Gastrocnemius medialis (tissue), 4 donors: ENCODE measurements around the gene PRDM8. TPM values are rescaled to one million over a fixed set of nuclear protein-coding genes. Genes with fewer than 3 reads are reported as not detected.

Source experiments
- ATAC-seq, 2 donors: fragments of 150-250 bp; one replicate each; pipeline ENCODE4 v1.9.1; 2016
- DNase-seq, 2 donors: peaks; one replicate each; pipeline ENCODE4 v3.0.0-alpha.2; 2019
- H3K27ac ChIP-seq, 4 donors: fragments of 200-600 bp; sonication (generic); 1 replicate in 1 of 4; 2 replicates in 3 of 4; pipeline ENCODE4 v1.5.1; 2016 to 2018; ENCODE audit warnings: mild to moderate bottlenecking in 2 of 4, moderate library complexity in 1 of 4
- H3K27me3 ChIP-seq, 3 donors: fragments of 200-600 bp; sonication (generic) in 2 of 3; 1 replicate in 1 of 3; 2 replicates in 2 of 3; pipeline versions ENCODE4 v1.5.1 to v1.6.0; 2016 to 2019; ENCODE audit warnings: mild to moderate bottlenecking in 1 of 3, moderate library complexity in 1 of 3
- H3K36me3 ChIP-seq, 2 donors: fragments of 200-600 bp; sonication (generic) in 1 of 2; one replicate each; pipeline ENCODE4 v1.5.1; 2017 to 2018
- H3K4me1 ChIP-seq, 2 donors: fragments of 200-600 bp; sonication (generic) in 1 of 2; one replicate each; pipeline ENCODE4 v1.5.1; 2016 to 2017; ENCODE audit warnings: mild to moderate bottlenecking in 2 of 2
- H3K4me3 ChIP-seq, 4 donors: fragments of 200-600 bp; sonication (generic) in 3 of 4; 1 replicate in 1 of 4; 2 replicates in 3 of 4; pipeline ENCODE4 v1.5.1; 2016 to 2019; ENCODE audit warnings: mild to moderate bottlenecking in 2 of 4
- H3K9me3 ChIP-seq, 3 donors: fragments of 200-600 bp; sonication (generic) in 2 of 3; 1 replicate in 1 of 3; 2 replicates in 2 of 3; pipeline ENCODE4 v1.5.1; 2016 to 2019
- POLR2A ChIP-seq, 2 donors: fragments of 450-650 bp; IDR thresholded peaks; one replicate each; pipeline ENCODE4 v1.6.1; 2017; ENCODE audit warnings: antibody characterized with exemption in 2 of 2, mild to moderate bottlenecking in 2 of 2, moderate library complexity in 2 of 2
- in situ Hi-C, 4 donors: fragments of 200-750 bp; cut with MboI; loops; one replicate each; pipeline versions ENCODE4 v1.15.0 to v1.8.0; 2017; ENCODE audit warnings: low sequenced_read_pairs in 4 of 4
- intact Hi-C: fragments of 100-400 bp; cut with DNase I; formaldehyde crosslinking; loops from one replicate; pipeline ENCODE4 v1.15.1; 2023; ENCODE audit warnings: low total_unique reads
- total RNA-seq, 4 donors: library from RNA; depleted of rRNA; stranded (reverse); fragments of >200 nt; gene quantifications; one replicate each; pipeline versions ENCODE4 v1.1.0 to v1.2.3, GENCODE V29; 2016
- TF ChIP-seq, protein P1 (sequence below), 5 experiments: fragments of 450-650 bp in 3 of 5; fragments of 200-600 bp in 2 of 5; sonication (generic) in 2 of 5; IDR thresholded peaks in 4 of 5; conservative IDR thresholded peaks in 1 of 5; 1 replicate in 4 of 5; 2 replicates in 1 of 5; pipeline ENCODE4 v1.5.1; 2016 to 2019; ENCODE audit warnings: antibody characterized with exemption in 5 of 5, mild to moderate bottlenecking in 3 of 5, moderate library complexity in 3 of 5

The PRDM8 gene
- total RNA-seq, 4 donors from 2014 or later = 0.24 to 2.7 (median 1.4) TPM

DNA sequence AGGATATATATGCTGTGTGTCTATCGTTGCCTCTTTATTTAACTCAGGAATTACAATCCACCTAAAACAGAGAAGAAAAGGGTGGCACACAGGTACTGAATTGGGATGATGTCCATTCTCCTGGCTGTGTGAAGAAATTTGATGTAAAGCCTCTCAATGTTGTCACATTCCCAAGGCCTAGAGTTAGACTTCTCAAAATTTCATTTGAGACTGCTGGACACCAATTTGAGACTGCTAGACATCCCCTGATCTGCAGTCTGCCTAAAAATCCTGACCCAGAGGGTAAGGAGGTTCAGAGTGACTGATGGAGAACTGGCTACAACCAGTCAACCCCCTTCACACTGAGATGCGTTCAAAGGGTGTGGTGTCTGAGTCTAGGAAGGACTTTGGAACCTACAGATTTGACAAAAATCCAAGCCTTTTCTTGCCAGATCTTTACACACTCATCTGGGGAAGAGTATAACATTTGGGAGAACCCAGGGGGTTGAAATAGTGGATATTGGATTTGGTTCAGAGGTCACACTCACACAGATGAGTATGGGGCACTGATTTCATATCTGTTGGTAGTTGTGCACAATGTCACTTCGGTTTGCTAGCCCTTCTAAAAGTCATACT, 4.9 kb upstream of the PRDM8 start:
- Histone ChIP-seq H3K4me1 (no peaks in the 10 kb centered on the region), H3K36me3 (no peaks in the 10 kb centered on the region), H3K27ac (no peak overlapping the region), H3K27me3 (peaks cover 69 to 81% (median 74%) of the 10 kb centered on the region in 3 donors), H3K9me3 (no peaks in the 10 kb centered on the region), H3K4me3 (no peak overlapping the region)
- intact Hi-C loops (no loop called here), in situ Hi-C loops (no loop called here)
- DNase-seq (no peak), ATAC-seq (no peak)
- no peak for TF ChIP-seq POLR2A (IDR thresholded peaks at IDR 0.05)
- TF ChIP-seq, protein P1, sequence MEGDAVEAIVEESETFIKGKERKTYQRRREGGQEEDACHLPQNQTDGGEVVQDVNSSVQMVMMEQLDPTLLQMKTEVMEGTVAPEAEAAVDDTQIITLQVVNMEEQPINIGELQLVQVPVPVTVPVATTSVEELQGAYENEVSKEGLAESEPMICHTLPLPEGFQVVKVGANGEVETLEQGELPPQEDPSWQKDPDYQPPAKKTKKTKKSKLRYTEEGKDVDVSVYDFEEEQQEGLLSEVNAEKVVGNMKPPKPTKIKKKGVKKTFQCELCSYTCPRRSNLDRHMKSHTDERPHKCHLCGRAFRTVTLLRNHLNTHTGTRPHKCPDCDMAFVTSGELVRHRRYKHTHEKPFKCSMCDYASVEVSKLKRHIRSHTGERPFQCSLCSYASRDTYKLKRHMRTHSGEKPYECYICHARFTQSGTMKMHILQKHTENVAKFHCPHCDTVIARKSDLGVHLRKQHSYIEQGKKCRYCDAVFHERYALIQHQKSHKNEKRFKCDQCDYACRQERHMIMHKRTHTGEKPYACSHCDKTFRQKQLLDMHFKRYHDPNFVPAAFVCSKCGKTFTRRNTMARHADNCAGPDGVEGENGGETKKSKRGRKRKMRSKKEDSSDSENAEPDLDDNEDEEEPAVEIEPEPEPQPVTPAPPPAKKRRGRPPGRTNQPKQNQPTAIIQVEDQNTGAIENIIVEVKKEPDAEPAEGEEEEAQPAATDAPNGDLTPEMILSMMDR (IDR thresholded peaks at IDR 0.05 in 4 of 5, conservative IDR thresholded peaks at IDR 0.05 in 1 of 5) = no peak

DNA sequence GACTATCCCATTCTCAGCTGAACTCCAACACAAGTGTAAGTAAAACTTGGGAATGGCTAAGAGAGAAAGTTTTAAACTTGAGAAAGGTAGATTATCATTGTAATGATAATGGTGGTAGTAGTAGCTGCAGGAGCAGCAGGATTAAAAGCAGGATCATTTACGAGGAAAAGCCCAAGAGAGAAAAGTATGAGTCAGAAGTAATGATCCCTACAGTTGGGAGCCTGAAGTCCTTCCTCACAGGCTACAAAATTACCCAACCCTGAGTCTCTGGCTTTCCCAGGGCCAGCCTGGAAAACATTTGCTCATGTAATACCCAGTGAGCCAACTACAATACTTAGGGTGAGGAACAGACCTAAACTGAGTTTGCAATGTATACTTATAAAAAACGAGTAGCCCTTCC, 4.4 kb upstream of the PRDM8 start:
- intact Hi-C loops = no loop called here
- Histone ChIP-seq H3K27ac (no peak overlapping the region), H3K9me3 (no peaks in the 10 kb centered on the region), H3K4me1 (peaks cover 2 to 5% of the 10 kb centered on the region in 2 donors), H3K4me3 (no peak overlapping the region), H3K36me3 (no peaks in the 10 kb centered on the region), H3K27me3 (peaks cover 69 to 81% (median 74%) of the 10 kb centered on the region in 3 donors)
- DNase-seq (no peak), ATAC-seq (peak; percentile 56 to 62)
- TF ChIP-seq, protein P1 (IDR thresholded peaks at IDR 0.05 in 4 of 5, conservative IDR thresholded peaks at IDR 0.05 in 1 of 5) = no peak
- TF ChIP-seq POLR2A (IDR thresholded peaks at IDR 0.05) = no peak
- in situ Hi-C loops = no loop called here

DNA sequence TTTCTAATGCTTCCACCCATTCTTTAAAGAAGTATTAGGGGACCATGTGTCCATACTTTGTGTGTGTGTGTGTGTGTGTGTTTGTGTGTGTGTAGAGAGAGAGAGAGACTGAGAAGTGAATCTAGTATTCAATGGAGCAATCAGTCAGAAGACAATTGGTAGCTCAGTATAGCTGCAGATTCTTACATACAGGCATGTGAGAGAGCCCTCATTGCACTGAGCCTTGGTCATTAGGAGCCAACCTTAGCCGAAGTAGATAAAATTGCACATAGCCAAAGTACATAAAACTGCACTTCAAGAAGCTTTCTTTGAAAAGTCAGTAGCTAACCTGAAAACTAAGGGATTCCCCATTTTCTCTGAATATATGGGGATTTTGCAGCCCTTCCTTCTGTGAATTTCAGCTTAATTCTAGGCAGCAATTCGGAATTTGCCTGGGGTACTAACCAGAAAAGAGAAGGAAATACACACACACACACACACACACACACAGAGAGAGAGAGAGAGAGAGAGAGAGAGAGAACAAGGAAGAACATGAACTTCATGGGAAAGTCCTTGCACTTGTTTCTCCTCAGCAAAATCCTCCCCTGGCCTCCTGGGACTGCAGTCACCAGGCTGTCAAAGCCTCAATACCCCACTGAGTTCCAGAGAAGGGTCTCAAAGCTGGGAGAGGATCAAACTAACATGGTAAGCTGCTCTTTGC, 1.7 kb upstream of the PRDM8 start:
- Histone ChIP-seq H3K4me1 (peaks cover 5 to 6% of the 10 kb centered on the region in 2 donors), H3K9me3 (no peaks in the 10 kb centered on the region), H3K4me3 (no peak overlapping the region), H3K27me3 (peaks cover 70 to 82% (median 73%) of the 10 kb centered on the region in 3 donors), H3K27ac (no peak overlapping the region), H3K36me3 (no peaks in the 10 kb centered on the region)
- ATAC-seq (no peak), DNase-seq (no peak)
- in situ Hi-C loops = no loop called here
- TF ChIP-seq POLR2A (IDR thresholded peaks at IDR 0.05) = no peak
- TF ChIP-seq, protein P1 (IDR thresholded peaks at IDR 0.05 in 4 of 5, conservative IDR thresholded peaks at IDR 0.05 in 1 of 5) = no peak
- intact Hi-C loops = no loop called here

DNA sequence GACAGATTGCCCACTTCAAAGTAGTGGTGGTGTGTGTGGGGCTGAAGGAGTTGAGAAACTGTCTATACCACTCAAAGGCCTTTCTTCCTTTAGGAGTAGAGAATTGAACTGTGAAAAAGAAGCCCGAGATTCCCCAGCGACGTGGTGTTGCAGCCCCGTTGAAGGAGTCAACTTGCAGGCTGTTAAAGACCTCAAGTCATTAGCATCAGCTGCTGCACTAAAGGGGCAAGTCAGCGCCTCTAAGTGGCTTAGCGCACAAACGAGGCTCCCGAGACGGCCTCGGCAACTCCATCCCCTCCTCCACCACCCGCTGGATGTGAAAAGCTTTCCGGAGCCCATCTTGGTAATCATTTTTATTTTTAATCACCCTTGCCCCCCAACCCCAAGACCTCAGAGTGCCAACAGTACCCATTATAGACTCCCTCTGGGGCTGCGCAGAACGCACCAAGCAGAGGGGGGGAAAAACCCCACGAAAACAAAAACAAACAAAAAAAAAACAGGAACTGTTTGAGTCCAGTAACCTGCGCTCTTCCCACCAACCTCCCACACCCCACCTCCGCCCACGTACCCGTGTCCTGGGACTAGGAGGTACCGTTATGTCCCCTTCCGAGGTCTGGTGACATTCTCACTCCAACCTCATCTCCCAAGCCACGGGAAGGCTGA, 913 bp upstream of the PRDM8 start:
- in situ Hi-C loops = no loop called here
- Histone ChIP-seq H3K4me1 (peaks cover 5 to 6% of the 10 kb centered on the region in 2 donors), H3K36me3 (no peaks in the 10 kb centered on the region), H3K27ac (no peak overlapping the region), H3K4me3 (peak overlapping the region in 1 of 4 donors; percentile 46), H3K27me3 (peaks cover 77 to 82% (median 80%) of the 10 kb centered on the region in 3 donors), H3K9me3 (no peaks in the 10 kb centered on the region)
- intact Hi-C loops = no loop called here
- no peak for TF ChIP-seq POLR2A (IDR thresholded peaks at IDR 0.05)
- TF ChIP-seq, protein P1 (IDR thresholded peaks at IDR 0.05 in 4 of 5, conservative IDR thresholded peaks at IDR 0.05 in 1 of 5) = no peak
- ATAC-seq = no peak
- DNase-seq = no peak
